MCF 10A (cell line): ENCODE data around the gene SND1. TPM values are rescaled to one million over a fixed set of nuclear protein-coding genes. Genes with fewer than 3 reads are reported as not detected.
A peak's percentile ranks its signal among the peaks of the same experiment; 100 is the strongest.

Experiments
- BruUV-seq: library from RNA; stranded (reverse); fragments of 400-500 nt; replicated peaks from 2 replicates; lab custom pipeline; 2021; lab: Mats Ljungman, UMichigan
- CTCF ChIA-PET: fragments of 300-600 bp; sonication (Branson Sonifier 250); formaldehyde crosslinking; extraction: SDS; loops from one replicate; lab custom pipeline; 2021; ENCODE audit warnings: antibody characterized with exemption, inconsistent platforms; lab: Yijun Ruan, JAX
- POLR2A ChIA-PET: fragments of 300-600, 350-650 bp; sonication (Branson Sonifier 250); formaldehyde crosslinking; extraction: SDS; loops from one replicate; lab custom pipeline; 2020; ENCODE audit warnings: antibody characterized with exemption, inconsistent platforms; lab: Yijun Ruan, JAX
- DNase-seq: peaks from one replicate; pipeline ENCODE4 v3.0.0-alpha.2; 2018; ENCODE audit not compliant: unreplicated experiment
- H3K27ac Mint-ChIP-seq: one replicate; pipeline ENCODE4 v1.8.0; 2022; ENCODE audit warnings: mild to moderate bottlenecking, low read depth, mixed read lengths; ENCODE audit not compliant: unreplicated experiment
- H3K27me3 Mint-ChIP-seq: one replicate; pipeline ENCODE4 v1.8.0; 2022; ENCODE audit warnings: mixed read lengths; ENCODE audit not compliant: insufficient read depth, unreplicated experiment
- H3K36me3 Mint-ChIP-seq: one replicate; pipeline ENCODE4 v1.8.0; 2022; ENCODE audit warnings: mild to moderate bottlenecking, moderate library complexity, mixed read lengths; ENCODE audit not compliant: insufficient read depth, unreplicated experiment
- H3K4me1 Mint-ChIP-seq: one replicate; pipeline ENCODE4 v1.8.0; 2022; ENCODE audit warnings: mixed read lengths; ENCODE audit not compliant: insufficient read depth, unreplicated experiment
- H3K4me3 Mint-ChIP-seq: one replicate; pipeline ENCODE4 v1.8.0; 2022; ENCODE audit warnings: mild to moderate bottlenecking, moderate library complexity, mixed read lengths; ENCODE audit not compliant: unreplicated experiment
- H3K9me3 Mint-ChIP-seq: one replicate; pipeline ENCODE4 v1.8.0; 2022; ENCODE audit warnings: mixed read lengths; ENCODE audit not compliant: unreplicated experiment
- CTCF ChIP-seq: fragments of 200-600 bp; IDR thresholded peaks from one replicate; pipeline ENCODE4 v1.8.0; 2022; ENCODE audit warnings: antibody characterized with exemption, mild to moderate bottlenecking; ENCODE audit not compliant: unreplicated experiment
- intact Hi-C: fragments of 100-400 bp; cut with micrococcal nuclease; formaldehyde crosslinking; loops from 2 replicates; pipeline ENCODE4 v1.14.1; 2022
- total RNA-seq: library from RNA; stranded (reverse); gene quantifications from 2 replicates; pipeline ENCODE4 v1.2.3, GENCODE V29; 2022

Gene SND1
- total RNA-seq, 1 experiment from 2014 or later: 297 TPM

- Mint-ChIP-seq H3K4me3 (no peak overlapping the region), H3K27ac (no peak overlapping the region), H3K9me3 (no peaks in the 10 kb centered on the region), H3K36me3 (peaks cover 50% of the 10 kb centered on the region), H3K4me1 (peaks cover 12% of the 10 kb centered on the region), H3K27me3 (no peaks in the 10 kb centered on the region)
- intact Hi-C loops: no loop called here
- CTCF ChIA-PET: interaction anchor here (0.9 to 1.1 kb wide), 2 partner anchors 166 to 338 kb away, joined by 3 to 4 read pairs; no protein-coding TSS in a partner anchor
- POLR2A ChIA-PET: no interaction called here
- BruUV-seq: no TSS peak
- no peak for TF ChIP-seq CTCF
- no peak for DNase-seq
Observed at GRCh38 chr7:128045158-128045557, 393.2 kb downstream of the SND1 start.

- Mint-ChIP-seq H3K27ac (no peak overlapping the region), H3K27me3 (no peaks in the 10 kb centered on the region), H3K36me3 (peaks cover 48% of the 10 kb centered on the region), H3K4me1 (peaks cover 8% of the 10 kb centered on the region), H3K9me3 (no peaks in the 10 kb centered on the region), H3K4me3 (no peak overlapping the region)
- TF ChIP-seq CTCF: no peak
- no TSS peak for BruUV-seq
- DNase-seq: no peak
- POLR2A ChIA-PET: interaction anchor here (0.5 kb wide), 1 partner anchor 154 kb away, joined by 3 read pairs; no protein-coding TSS in a partner anchor
- CTCF ChIA-PET: interaction anchor here (0.9 kb wide), 1 partner anchor 338 kb away, joined by 4 read pairs; no protein-coding TSS in a partner anchor
- intact Hi-C loops: no loop called here
Observed at GRCh38 chr7:128045766-128046165, 393.8 kb downstream of the SND1 start.

DNA sequence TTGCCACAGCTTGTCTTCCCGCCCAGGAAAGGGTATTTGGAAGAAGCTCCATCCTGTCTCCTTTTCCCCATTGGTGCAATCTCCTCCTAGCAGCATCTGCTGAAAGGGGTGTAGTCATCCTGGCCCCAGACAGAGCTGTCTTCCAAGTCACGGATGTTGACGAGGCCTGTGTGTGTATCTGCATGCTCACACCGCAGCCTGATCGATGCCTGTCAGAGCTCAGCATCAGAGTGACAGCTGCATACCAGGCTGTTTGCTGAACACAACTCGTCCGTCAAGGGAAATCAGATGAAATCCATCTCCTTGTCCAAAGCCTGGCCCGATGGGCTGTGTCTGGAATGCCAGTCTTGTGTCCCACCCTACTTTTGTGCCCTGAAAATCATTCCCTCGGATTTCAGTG is 400.4 kb downstream of the SND1 start:
- no peak for TF ChIP-seq CTCF
- ChIA-PET CTCF (interaction anchor here (0.6 to 1.5 kb wide), 7 partner anchors 14 to 83 kb away, joined by 3 to 6 read pairs (median 4); no protein-coding TSS in a partner anchor), POLR2A (interaction anchor here (0.6 kb wide), 1 partner anchor 54 kb away, joined by 3 read pairs; no protein-coding TSS in a partner anchor)
- Mint-ChIP-seq H3K27ac (no peak overlapping the region), H3K9me3 (no peaks in the 10 kb centered on the region), H3K36me3 (peaks cover 24% of the 10 kb centered on the region), H3K4me1 (peaks cover 7% of the 10 kb centered on the region), H3K27me3 (no peaks in the 10 kb centered on the region), H3K4me3 (no peak overlapping the region)
- intact Hi-C loops: no loop called here
- no peak for DNase-seq
- BruUV-seq: no TSS peak

DNA sequence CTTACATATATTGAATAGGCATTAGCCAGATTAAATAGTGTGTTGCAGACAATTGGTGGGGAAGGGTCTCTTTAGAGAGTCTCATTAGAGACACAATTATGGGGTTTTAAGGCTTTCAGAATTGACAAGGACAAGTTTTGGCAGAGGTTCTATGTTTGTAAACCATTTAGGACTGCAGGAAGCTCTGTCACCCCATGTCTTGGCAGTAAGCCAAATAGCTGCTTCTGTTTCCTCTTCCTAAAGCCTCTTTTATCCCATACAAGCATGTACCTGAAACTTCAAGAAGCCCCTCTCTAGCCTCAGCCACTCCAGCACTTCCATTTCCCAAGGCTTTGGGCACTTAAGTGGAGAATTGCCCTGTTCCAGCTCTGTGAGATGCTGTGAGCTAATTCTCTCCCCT is 401.0 kb downstream of the SND1 start:
- BruUV-seq: no TSS peak
- DNase-seq: peak; percentile 33
- Mint-ChIP-seq H3K4me3 (no peak overlapping the region), H3K36me3 (peaks cover 24% of the 10 kb centered on the region), H3K27me3 (no peaks in the 10 kb centered on the region), H3K4me1 (peaks cover 7% of the 10 kb centered on the region), H3K27ac (no peak overlapping the region), H3K9me3 (no peaks in the 10 kb centered on the region)
- CTCF ChIA-PET: interaction anchor here (0.7 to 1.1 kb wide), 4 partner anchors 17 to 157 kb away, joined by 3 to 5 read pairs (median 4); no protein-coding TSS in a partner anchor
- intact Hi-C loops: no loop called here
- TF ChIP-seq CTCF: no peak
- POLR2A ChIA-PET: interaction anchor here (0.6 to 1.5 kb wide), 2 partner anchors 10 to 179 kb away, joined by 4 to 5 read pairs; no protein-coding TSS in a partner anchor
